H1 (cell line): ENCODE results near the gene CKAP4. TPM values are rescaled to one million over a fixed set of nuclear protein-coding genes. Genes with fewer than 3 reads are reported as not detected.

ENCODE experiments used
- CTCF ChIA-PET: fragments of 300-600 bp; sonication (Branson Sonifier 250); formaldehyde crosslinking; loops from one replicate; lab custom pipeline; 2021; ENCODE audit not compliant: partially characterized antibody; lab: Charles Lee
- POLR2A ChIA-PET: fragments of 300-600 bp; sonication (Branson Sonifier 250); formaldehyde crosslinking; loops from one replicate; lab custom pipeline; 2021; ENCODE audit warnings: inconsistent platforms; ENCODE audit not compliant: partially characterized antibody; lab: Charles Lee
- DNase-seq, 2 experiments: peaks; one replicate each; pipeline versions ENCODE4 v3.0.0 to v3.0.0-alpha.2; 2010 to 2022; ENCODE audit warnings: low spot score in 2 of 2, low read depth in 1 of 2, mixed read lengths in 1 of 2
- FAIRE-seq: peaks from 2 replicates; lab custom pipeline; 2011; peaks lifted over from hg19 to GRCh38; lab: Jason Lieb, UNC
- H2AFZ ChIP-seq: 2 replicates; pipeline ENCODE4 v1.8.1; 2012; ENCODE audit warnings: low read length, inconsistent platforms
- H2AK5ac ChIP-seq: 2 replicates; pipeline ENCODE4 v1.6.1; 2013; ENCODE audit warnings: low read depth, low read length
- H2BK120ac ChIP-seq: replicated peaks from 2 replicates; pipeline ENCODE3; 2013; ENCODE audit warnings: low read depth, low read length, inconsistent platforms
- H2BK12ac ChIP-seq: 2 replicates; pipeline ENCODE4 v1.6.1; 2013; ENCODE audit warnings: low read depth, low read length
- H2BK15ac ChIP-seq: 2 replicates; pipeline ENCODE4 v1.6.1; 2013; ENCODE audit warnings: low read length
- H2BK20ac ChIP-seq: 2 replicates; pipeline ENCODE4 v1.6.1; 2013; ENCODE audit warnings: low read length
- H2BK5ac ChIP-seq: 2 replicates; pipeline ENCODE4 v1.6.1; 2013; ENCODE audit warnings: low read depth, low read length
- H3K14ac ChIP-seq: 2 replicates; pipeline ENCODE4 v1.6.1; 2013; ENCODE audit warnings: inconsistent platforms; ENCODE audit not compliant: insufficient read length
- H3K18ac ChIP-seq: 2 replicates; pipeline ENCODE4 v1.6.1; 2013; ENCODE audit warnings: low read length; ENCODE audit errors: extremely low read depth
- H3K23ac ChIP-seq: 2 replicates; pipeline ENCODE4 v1.6.1; 2013; ENCODE audit warnings: inconsistent platforms; ENCODE audit not compliant: insufficient read length
- H3K23me2 ChIP-seq: 2 replicates; pipeline ENCODE4 v1.6.1; 2013; ENCODE audit warnings: low read depth, low read length
- H3K27ac ChIP-seq: 2 replicates; pipeline ENCODE4 v1.6.1; 2011; ENCODE audit warnings: low read depth, low read length, inconsistent platforms
- H3K27me3 ChIP-seq, 4 experiments: replicated peaks in 1 of 4; 1 replicate in 1 of 4; 2 replicates in 3 of 4; pipeline versions ENCODE4 v1.6.1 to v1.8.1; 2011 to 2013; ENCODE audit warnings: low read length in 3 of 4, mild to moderate bottlenecking in 3 of 4, inconsistent platforms in 2 of 4, mixed read lengths in 2 of 4, moderate library complexity in 1 of 4; ENCODE audit not compliant: control insufficient read depth in 3 of 4, insufficient read depth in 3 of 4; ENCODE audit errors: extremely low read depth in 1 of 4
- H3K36me3 ChIP-seq, 4 experiments: 2 replicates each; pipeline versions ENCODE4 v1.6.1 to v1.8.1; 2011 to 2013; ENCODE audit warnings: mild to moderate bottlenecking in 4 of 4, low read length in 3 of 4, moderate library complexity in 2 of 4, control low read depth in 1 of 4, inconsistent platforms in 1 of 4; ENCODE audit not compliant: insufficient read depth in 4 of 4, control insufficient read depth in 2 of 4
- H3K4ac ChIP-seq: replicated peaks from 2 replicates; pipeline ENCODE3; 2013; ENCODE audit warnings: low read length, low read depth, mixed read lengths, inconsistent platforms; ENCODE audit not compliant: insufficient read length
- H3K4me1 ChIP-seq, 4 experiments: replicated peaks in 1 of 4; 1 replicate in 1 of 4; 2 replicates in 3 of 4; pipeline versions ENCODE4 v1.6.1 to v1.8.1; 2011 to 2013; ENCODE audit warnings: low read length in 3 of 4, inconsistent platforms in 2 of 4, mixed read lengths in 1 of 4; ENCODE audit not compliant: insufficient read depth in 4 of 4, control insufficient read depth in 3 of 4
- H3K4me2 ChIP-seq, 2 experiments: 2 replicates each; pipeline versions ENCODE4 v1.6.1 to v1.8.1; 2011 to 2013; ENCODE audit warnings: low read depth in 2 of 2, low read length in 2 of 2, control low read depth in 1 of 2, inconsistent platforms in 1 of 2, mild to moderate bottlenecking in 1 of 2; ENCODE audit not compliant: insufficient read depth in 1 of 2
- H3K4me3 ChIP-seq, 4 experiments: fragments of 200-600, 300-600 bp in 1 of 4; sonication (generic), shearing (Covaris generic), sonication (Bioruptor Twin) in 1 of 4; 2 replicates each; pipeline versions ENCODE4 v1.5.1 to v1.8.1; 2011 to 2016; ENCODE audit warnings: low read length in 4 of 4, low read depth in 3 of 4, control low read depth in 2 of 4, inconsistent platforms in 2 of 4, mild to moderate bottlenecking in 2 of 4, mixed read lengths in 1 of 4, moderate library complexity in 1 of 4; ENCODE audit not compliant: insufficient read depth in 2 of 4; ENCODE audit errors: extremely low read depth in 1 of 4
- H3K56ac ChIP-seq: replicated peaks from 2 replicates; pipeline ENCODE3; 2013; ENCODE audit warnings: low read depth, mild to moderate bottlenecking, mixed read lengths, low read length, inconsistent platforms; ENCODE audit not compliant: insufficient read length
- H3K79me1 ChIP-seq: 2 replicates; pipeline ENCODE4 v1.6.1; 2013; ENCODE audit warnings: low read depth, low read length, control low read depth
- H3K79me2 ChIP-seq, 2 experiments: 2 replicates each; pipeline versions ENCODE4 v1.6.1 to v1.8.1; 2012 to 2013; ENCODE audit warnings: low read length in 2 of 2, mild to moderate bottlenecking in 2 of 2, inconsistent platforms in 1 of 2; ENCODE audit not compliant: insufficient read depth in 2 of 2, control insufficient read depth in 1 of 2
- H3K9ac ChIP-seq, 4 experiments: replicated peaks in 1 of 4; 1 replicate in 1 of 4; 2 replicates in 3 of 4; pipeline versions ENCODE4 v1.6.1 to v1.8.1; 2011 to 2013; ENCODE audit warnings: low read depth in 3 of 4, low read length in 3 of 4, control low read depth in 2 of 4, mild to moderate bottlenecking in 2 of 4, moderate library complexity in 2 of 4, inconsistent platforms in 1 of 4; ENCODE audit errors: extremely low read depth in 1 of 4
- H3K9me3 ChIP-seq, 2 experiments: 2 replicates each; pipeline versions ENCODE4 v1.6.1 to v1.8.1; 2012 to 2013; ENCODE audit warnings: mild to moderate bottlenecking in 2 of 2, moderate library complexity in 2 of 2, control low read depth in 1 of 2, inconsistent platforms in 1 of 2, low read depth in 1 of 2, low read length in 1 of 2, mixed read lengths in 1 of 2; ENCODE audit not compliant: insufficient read depth in 2 of 2
- H4K20me1 ChIP-seq, 2 experiments: replicated peaks in 1 of 2; 2 replicates each; pipeline versions ENCODE3 to v1.8.1; 2011 to 2013; ENCODE audit warnings: inconsistent platforms in 2 of 2, low read length in 2 of 2, mild to moderate bottlenecking in 1 of 2; ENCODE audit not compliant: insufficient read depth in 2 of 2, control insufficient read depth in 1 of 2
- H4K5ac ChIP-seq: 2 replicates; pipeline ENCODE4 v1.6.1; 2013; ENCODE audit warnings: low read length, low read depth, mixed read lengths, inconsistent platforms; ENCODE audit not compliant: insufficient read length
- H4K8ac ChIP-seq: 2 replicates; pipeline ENCODE4 v1.8.0; 2013; ENCODE audit warnings: mild to moderate bottlenecking, moderate library complexity, low read length, inconsistent platforms; ENCODE audit not compliant: insufficient read depth; ENCODE audit errors: extremely low read depth
- H4K91ac ChIP-seq: replicated peaks from 2 replicates; pipeline ENCODE3; 2013; ENCODE audit warnings: low read length, mixed read lengths, inconsistent platforms; ENCODE audit not compliant: insufficient read length
- ASH2L ChIP-seq: fragments of 200-600, 300-600 bp; sonication (generic); IDR thresholded peaks from one replicate; pipeline ENCODE4 v1.7.1; 2017; ENCODE audit warnings: low read length
- BCL11A ChIP-seq, 2 experiments: IDR thresholded peaks; one replicate each; pipeline ENCODE4 v1.6.1; 2011; ENCODE audit warnings: low read depth in 2 of 2, low read length in 2 of 2, mild to moderate bottlenecking in 2 of 2
- CBX8 ChIP-seq: fragments of 300-800, 300-1000 bp; sonication (generic); IDR thresholded peaks from 2 replicates; pipeline ENCODE4 v1.7.1; 2016; ENCODE audit warnings: low read depth, low read length, borderline replicate concordance
- CHD2 ChIP-seq: IDR thresholded peaks from 2 replicates; pipeline ENCODE4 v1.6.1; 2012; ENCODE audit warnings: low read length, improper control_type of control experiment
- E2F6 ChIP-seq: IDR thresholded peaks from 2 replicates; pipeline ENCODE4 v1.6.1; 2012; ENCODE audit warnings: inconsistent platforms
- GTF2F1 ChIP-seq: IDR thresholded peaks from 2 replicates; pipeline ENCODE4 v1.6.1; 2012; ENCODE audit warnings: low read depth, low read length, improper control_type of control experiment, borderline replicate concordance
- RXRA ChIP-seq: IDR thresholded peaks from 2 replicates; pipeline ENCODE4 v1.6.1; 2011; ENCODE audit warnings: low read depth, mild to moderate bottlenecking, low read length, moderate library complexity; ENCODE audit not compliant: insufficient read depth
- SIN3A ChIP-seq, 2 experiments: IDR thresholded peaks in 1 of 2; conservative IDR thresholded peaks in 1 of 2; 2 replicates each; pipeline ENCODE4 v1.6.1; 2011 to 2012; ENCODE audit warnings: low read length in 2 of 2, improper control_type of control experiment in 1 of 2, low read depth in 1 of 2, mild to moderate bottlenecking in 1 of 2
- TEAD4 ChIP-seq: IDR thresholded peaks from 2 replicates; pipeline ENCODE4 v1.6.1; 2012; ENCODE audit warnings: low read depth, low read length, inconsistent platforms, mixed read lengths
- WGBS, 2 experiments: shearing (Covaris generic) in 1 of 2; methylation state at CpG; one replicate each; pipeline versions ENCODE4 v1.1.6 to v1.1.7; 2013 to 2015; ENCODE audit warnings: low lambda C conversion rate in 2 of 2, mixed read lengths in 2 of 2, inconsistent platforms in 1 of 2, low coverage in 1 of 2, missing lambda C conversion rate in 1 of 2; ENCODE audit not compliant: insufficient replicate concordance in 2 of 2, insufficient coverage in 1 of 2, insufficient read length in 1 of 2; ENCODE audit errors: extremely low coverage in 1 of 2, missing lambda C conversion rate in 1 of 2; 5-methylcytosine and 5-hydroxymethylcytosine counted together
- polyA plus RNA-seq, 7 experiments: library from polyadenylated mRNA; depleted of rRNA in 3 of 7; stranded (reverse) in 5 of 7; unstranded in 2 of 7; fragments of >200 nt in 5 of 7; fragments of 200-250 nt in 2 of 7; gene quantifications; 1 replicate in 5 of 7; 2 replicates in 1 of 7; 4 replicates in 1 of 7; pipeline versions ENCODE4 v1.2.1 to v1.2.3, GENCODE V29; 2011 to 2013; ENCODE audit warnings: missing spikeins in 2 of 7, mixed read lengths in 2 of 7
- total RNA-seq: library from RNA; stranded (reverse); fragmentation: NEBNext Ultra II Directional; extraction: Animal tissue kit (Norgen Biotek cat#: 25700); gene quantifications from 2 replicates; pipeline ENCODE4 v1.2.1, GENCODE V29; 2021

CKAP4 gene
- total and polyA plus RNA-seq, 2 of the 8 experiments (the other 6 are each of a cell fraction or from before 2014, with no cell fraction given) = 35.8 to 80.7 TPM

- no peak overlapping the region for H2BK5ac ChIP-seq
- no peak overlapping the region for H3K56ac ChIP-seq
- no peak overlapping the region for H4K91ac ChIP-seq
- no peak overlapping the region for H4K8ac ChIP-seq
- H3K27me3 ChIP-seq = no peaks in the 10 kb centered on the region
- no peaks in the 10 kb centered on the region for H3K79me2 ChIP-seq
- H2AFZ ChIP-seq = no peak overlapping the region
- no peak overlapping the region for H2BK120ac ChIP-seq
- no peak overlapping the region for H3K14ac ChIP-seq
- no peak overlapping the region for H3K4me3 ChIP-seq
- DNase-seq (no peak), FAIRE-seq (no peak)
- no peak overlapping the region for H2BK15ac ChIP-seq
- H3K36me3 ChIP-seq = no peaks in the 10 kb centered on the region
- H2AK5ac ChIP-seq = no peak overlapping the region
- ChIA-PET POLR2A (no interaction called here), CTCF (interaction anchor here (0.6 to 4.8 kb wide), 5 partner anchors 36 to 839 kb away, joined by 3 to 47 read pairs (median 10); no protein-coding TSS in a partner anchor)
- H3K9ac ChIP-seq = no peak overlapping the region
- H3K9me3 ChIP-seq = no peaks in the 10 kb centered on the region
- H3K23ac ChIP-seq = no peak overlapping the region
- no peaks in the 10 kb centered on the region for H4K20me1 ChIP-seq
- H3K18ac ChIP-seq = no peak overlapping the region
- no peak overlapping the region for H2BK12ac ChIP-seq
- no peaks in the 10 kb centered on the region for H3K4me1 ChIP-seq
- no peaks in the 10 kb centered on the region for H3K79me1 ChIP-seq
- H3K4me2 ChIP-seq = no peak overlapping the region
- H2BK20ac ChIP-seq = no peak overlapping the region
- no peak overlapping the region for H3K4ac ChIP-seq
- no peak overlapping the region for H4K5ac ChIP-seq
- no peak overlapping the region for H3K27ac ChIP-seq
- WGBS, 2 experiments = 85% methylated on average over 4 of the region's 4 CpGs; no CpG with 5 or more reads in 1 of the 2 experiments
- no peaks in the 10 kb centered on the region for H3K23me2 ChIP-seq
- TF ChIP-seq ASH2L (no peak), CBX8 (no peak), TEAD4 (no peak), BCL11A (IDR thresholded peaks at IDR 0.05; ENCODE audit: low read depth in 2 of 2, low read length in 2 of 2) (no peak), RXRA (no peak), CHD2 (no peak), SIN3A (conservative IDR thresholded peaks at IDR 0.05 in 1 of 2, IDR thresholded peaks at IDR 0.05 in 1 of 2; ENCODE audit: low read depth in 1 of 2, low read length in 2 of 2) (no peak), GTF2F1 (no peak), E2F6 (no peak)
These were observed 28.4 kb upstream of the CKAP4 start for GRCh38 chr12:106276032-106276740.
